Fibroblast of pulmonary artery (primary cell): ENCODE data around the gene GOLGA6L10.
"Not testable (repeated sequence)": the region's sequence is repeated elsewhere in the genome, so short reads cannot be mapped to it uniquely, and the experiment has no call there.

ENCODE experiments used
- DNase-seq: peaks from one replicate; pipeline ENCODE4 v3.0.0-alpha.2; 2010; ENCODE audit warnings: low read depth
- H3K4me3 ChIP-seq: replicated peaks from 2 replicates; pipeline ENCODE4 v1.5.1; 2011; ENCODE audit warnings: low read depth, mild to moderate bottlenecking, control low read depth, low read length, moderate library complexity
- CTCF ChIP-seq: IDR thresholded peaks from 2 replicates; pipeline ENCODE4 v1.5.1; 2011; ENCODE audit warnings: mild to moderate bottlenecking, control low read depth, low read length, inconsistent platforms; ENCODE audit errors: missing control alignments

The GOLGA6L10 gene

GRCh38 chr15:82304778-82305090, 44.5 kb downstream of the GOLGA6L10 start:
- no peak for TF ChIP-seq CTCF

GRCh38 chr15:82303956-82304777, 45.1 kb downstream of the GOLGA6L10 start:
- no peak for DNase-seq
- no peak for TF ChIP-seq CTCF

More at GRCh38 chr15:82304778-82305090, 44.5 kb downstream of the GOLGA6L10 start:
- no peak overlapping the region for H3K4me3 ChIP-seq
- DNase-seq, result no peak

GRCh38 chr15:82301296-82302016, 47.8 kb downstream of the GOLGA6L10 start:
- no peak overlapping the region for H3K4me3 ChIP-seq
- no peak for TF ChIP-seq CTCF
- DNase-seq, result no peak

More at GRCh38 chr15:82303956-82304777, 45.1 kb downstream of the GOLGA6L10 start:
- no peak overlapping the region for H3K4me3 ChIP-seq

- no peak for DNase-seq
- H3K4me3 ChIP-seq, result no peak overlapping the region
- TF ChIP-seq CTCF, result no peak
Observed at GRCh38 chr15:82300883-82301282, 48.4 kb downstream of the GOLGA6L10 start.

- not testable (repeated sequence) for H3K4me3 ChIP-seq
Observed at GRCh38 chr15:82300326-82300725, 48.9 kb downstream of the GOLGA6L10 start.

GRCh38 chr15:82299511-82299914, 49.8 kb downstream of the GOLGA6L10 start:
- not testable (repeated sequence) for DNase-seq, H3K4me3 ChIP-seq

More at GRCh38 chr15:82300326-82300725, 48.9 kb downstream of the GOLGA6L10 start:
- DNase-seq, result not testable (repeated sequence)

- H3K4me3 ChIP-seq, result no peak overlapping the region
- TF ChIP-seq CTCF, result no peak
- DNase-seq, result no peak
Observed at GRCh38 chr15:82298520-82298919, 50.8 kb downstream of the GOLGA6L10 start.

- no peak for TF ChIP-seq CTCF
- no peak overlapping the region for H3K4me3 ChIP-seq
Observed at GRCh38 chr15:82298032-82298431, 51.2 kb downstream of the GOLGA6L10 start.

More at GRCh38 chr15:82298032-82298431, 51.2 kb downstream of the GOLGA6L10 start:
- no peak for DNase-seq
